GM12872 (cell line): ENCODE results near the gene SPSB3.

ENCODE experiments used
- TF ChIP-seq, protein P1 (sequence below): IDR thresholded peaks from 3 replicates; pipeline ENCODE4 v1.5.1; 2011; ENCODE audit warnings: low read depth, mild to moderate bottlenecking, low read length, moderate library complexity; ENCODE audit not compliant: insufficient read depth

Gene SPSB3

DNA sequence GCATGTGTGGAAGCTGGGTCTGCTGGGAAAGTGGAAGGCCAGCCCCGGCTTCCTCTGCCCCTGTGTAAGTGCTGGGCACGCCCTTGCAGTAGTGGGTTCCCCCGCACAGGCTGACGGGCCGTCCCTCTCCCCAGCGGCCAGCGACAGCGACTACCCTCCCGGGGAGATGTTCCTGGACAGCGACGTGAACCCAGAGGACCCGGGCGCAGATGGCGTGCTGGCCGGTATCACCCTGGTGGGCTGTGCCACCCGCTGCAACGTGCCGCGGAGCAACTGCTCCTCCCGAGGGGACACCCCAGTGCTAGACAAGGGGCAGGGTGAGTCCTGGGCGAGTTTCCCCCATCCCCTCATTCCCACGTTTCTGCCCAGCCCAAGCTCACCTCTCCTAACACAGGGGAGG is 16.5 kb downstream of the SPSB3 start:
- TF ChIP-seq, protein P1, sequence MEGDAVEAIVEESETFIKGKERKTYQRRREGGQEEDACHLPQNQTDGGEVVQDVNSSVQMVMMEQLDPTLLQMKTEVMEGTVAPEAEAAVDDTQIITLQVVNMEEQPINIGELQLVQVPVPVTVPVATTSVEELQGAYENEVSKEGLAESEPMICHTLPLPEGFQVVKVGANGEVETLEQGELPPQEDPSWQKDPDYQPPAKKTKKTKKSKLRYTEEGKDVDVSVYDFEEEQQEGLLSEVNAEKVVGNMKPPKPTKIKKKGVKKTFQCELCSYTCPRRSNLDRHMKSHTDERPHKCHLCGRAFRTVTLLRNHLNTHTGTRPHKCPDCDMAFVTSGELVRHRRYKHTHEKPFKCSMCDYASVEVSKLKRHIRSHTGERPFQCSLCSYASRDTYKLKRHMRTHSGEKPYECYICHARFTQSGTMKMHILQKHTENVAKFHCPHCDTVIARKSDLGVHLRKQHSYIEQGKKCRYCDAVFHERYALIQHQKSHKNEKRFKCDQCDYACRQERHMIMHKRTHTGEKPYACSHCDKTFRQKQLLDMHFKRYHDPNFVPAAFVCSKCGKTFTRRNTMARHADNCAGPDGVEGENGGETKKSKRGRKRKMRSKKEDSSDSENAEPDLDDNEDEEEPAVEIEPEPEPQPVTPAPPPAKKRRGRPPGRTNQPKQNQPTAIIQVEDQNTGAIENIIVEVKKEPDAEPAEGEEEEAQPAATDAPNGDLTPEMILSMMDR = no peak

DNA sequence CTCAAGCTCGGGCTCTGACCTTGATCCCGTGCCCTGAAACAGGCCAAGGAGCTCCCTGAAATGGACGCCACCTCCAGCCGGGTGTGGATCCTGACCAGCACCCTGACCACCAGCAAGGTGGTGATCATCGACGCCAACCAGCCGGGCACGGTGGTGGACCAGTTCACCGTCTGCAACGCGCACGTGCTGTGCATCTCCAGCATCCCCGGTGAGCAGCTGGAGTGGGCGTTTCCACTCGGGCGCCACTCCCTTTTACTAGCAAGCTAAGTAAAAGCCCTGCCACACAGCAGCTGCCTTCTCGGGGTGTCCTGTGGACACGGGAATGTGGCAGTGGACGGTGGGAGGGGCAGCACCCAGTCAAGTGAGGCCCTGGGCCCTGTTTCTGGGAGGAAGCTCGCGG is 17.4 kb downstream of the SPSB3 start:
- TF ChIP-seq, protein P1 = no peak

DNA sequence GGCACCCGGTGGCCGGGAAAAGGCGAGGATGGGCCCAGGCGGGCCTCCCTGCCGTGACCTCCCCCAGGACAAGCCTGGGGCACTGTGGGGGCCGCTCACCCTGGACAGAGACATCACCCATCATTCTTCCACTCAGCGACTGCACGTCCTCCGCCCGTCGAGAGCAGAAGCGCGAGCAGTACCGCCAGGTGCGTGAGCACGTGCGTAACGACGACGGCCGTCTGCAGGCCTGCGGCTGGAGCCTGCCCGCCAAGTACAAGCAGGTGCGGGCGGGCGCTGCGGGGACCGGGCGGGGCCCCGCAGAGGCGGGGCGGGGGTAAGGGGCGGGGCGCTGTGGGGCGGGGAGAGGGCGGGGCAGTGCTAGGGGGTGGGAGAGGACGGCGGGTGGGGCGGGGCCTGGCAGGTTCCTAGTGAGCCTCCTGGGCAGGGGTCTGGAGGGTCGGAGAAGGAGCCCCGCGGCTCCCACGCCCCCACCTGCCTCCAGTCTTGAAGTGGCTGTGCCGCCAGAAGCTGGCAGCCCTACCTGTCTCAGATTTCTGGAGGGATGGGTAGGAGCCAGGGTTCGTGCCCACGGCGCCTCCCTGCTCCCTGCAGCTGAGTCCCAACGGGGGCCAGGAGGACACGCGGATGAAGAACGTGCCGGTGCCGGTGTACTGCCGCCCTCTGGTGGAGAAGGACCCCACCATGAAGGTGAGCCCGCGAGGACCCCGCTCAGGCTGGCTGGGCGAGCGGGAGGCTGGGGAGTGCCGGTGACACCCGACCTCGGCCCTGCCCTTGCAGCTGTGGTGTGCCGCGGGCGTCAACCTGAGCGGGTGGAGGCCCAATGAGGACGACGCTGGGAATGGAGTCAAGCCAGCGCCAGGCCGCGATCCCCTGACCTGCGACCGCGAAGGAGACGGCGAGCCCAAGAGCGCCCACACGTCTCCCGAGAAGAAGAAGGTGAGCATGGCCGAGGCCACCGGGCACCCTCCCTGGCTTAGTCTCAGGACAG is 18.6 kb downstream of the SPSB3 start:
- TF ChIP-seq, protein P1 = no peak

DNA sequence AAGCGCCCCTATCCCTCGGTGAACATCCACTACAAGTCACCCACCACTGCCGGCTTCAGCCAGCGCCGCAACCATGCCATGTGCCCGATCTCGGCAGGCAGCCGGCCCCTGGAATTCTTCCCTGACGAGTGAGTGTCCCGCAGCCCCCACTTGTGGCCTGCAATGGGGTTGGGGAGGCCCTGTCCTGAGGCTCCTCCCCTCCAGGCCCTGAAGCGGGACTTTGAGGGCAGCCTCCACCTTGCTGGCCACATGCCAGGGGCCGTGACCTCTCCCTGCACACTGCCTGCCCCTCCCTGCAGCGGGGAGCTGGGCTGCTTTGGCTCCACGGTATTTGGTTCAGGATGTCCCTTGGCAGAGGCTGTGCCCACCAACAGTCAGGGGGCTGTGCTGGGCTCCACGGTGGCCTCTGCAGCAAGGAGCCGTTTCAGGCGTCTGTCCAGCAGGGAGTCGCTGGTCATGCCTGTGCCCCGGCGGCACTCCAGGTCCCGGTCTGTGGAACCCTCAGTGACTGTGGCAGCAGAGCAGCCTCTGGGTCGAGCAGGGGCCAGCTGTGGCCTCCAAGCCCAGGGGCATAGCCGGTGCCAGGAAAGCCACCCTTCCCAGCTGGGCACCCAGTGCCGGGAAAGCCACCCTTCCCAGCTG is 19.4 kb downstream of the SPSB3 start:
- TF ChIP-seq, protein P1 = no peak

DNA sequence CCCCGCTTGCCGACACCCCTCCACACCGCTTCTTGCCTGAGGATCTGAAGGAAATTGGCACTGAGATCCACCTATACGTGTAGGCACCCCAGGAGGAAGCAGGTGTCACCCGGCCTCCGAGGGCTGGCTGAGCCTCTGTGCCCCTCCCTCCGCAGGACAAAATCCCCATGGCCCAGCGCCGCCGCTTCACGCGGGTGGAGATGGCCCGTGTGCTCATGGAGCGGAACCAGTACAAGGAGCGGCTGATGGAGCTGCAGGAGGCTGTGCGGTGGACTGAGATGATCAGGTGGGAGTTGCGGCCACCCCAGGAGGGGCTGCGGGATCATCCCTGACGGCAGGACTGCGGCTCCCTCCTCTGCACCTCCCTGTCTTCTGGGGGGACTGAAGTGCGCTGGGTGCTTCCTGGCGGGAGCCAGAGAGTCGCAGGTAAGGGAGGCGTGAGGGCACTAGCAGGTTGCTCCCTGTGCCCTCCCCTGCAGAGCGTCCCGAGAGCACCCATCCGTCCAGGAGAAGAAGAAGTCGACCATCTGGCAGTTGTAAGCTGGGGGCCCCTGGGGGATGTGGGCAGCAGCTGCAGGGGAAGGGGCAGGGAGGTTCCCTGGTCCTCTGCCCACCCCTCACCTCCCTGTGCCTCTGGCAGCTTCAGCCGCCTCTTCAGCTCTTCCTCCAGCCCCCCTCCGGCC is 20.0 kb downstream of the SPSB3 start:
- TF ChIP-seq, protein P1 = no peak

DNA sequence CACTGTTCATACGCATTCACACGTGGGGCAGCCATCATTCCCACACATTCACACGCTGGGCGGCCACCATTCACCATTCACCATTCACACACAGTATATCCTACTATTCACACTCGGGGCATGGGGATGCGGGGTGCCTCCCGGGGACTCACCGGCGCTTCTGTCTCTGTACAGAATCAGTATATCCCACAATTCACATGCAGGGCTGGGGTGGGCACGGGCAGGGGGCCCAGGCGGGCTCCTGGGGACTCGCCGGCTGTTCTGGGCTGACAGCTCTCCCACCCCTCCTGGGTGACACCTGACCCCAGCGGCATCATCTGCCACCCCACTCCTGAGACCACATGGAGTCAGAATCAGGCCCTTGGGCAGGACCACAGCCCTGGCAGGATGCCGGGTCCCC is 20.6 kb downstream of the SPSB3 start:
- TF ChIP-seq, protein P1 = no peak

DNA sequence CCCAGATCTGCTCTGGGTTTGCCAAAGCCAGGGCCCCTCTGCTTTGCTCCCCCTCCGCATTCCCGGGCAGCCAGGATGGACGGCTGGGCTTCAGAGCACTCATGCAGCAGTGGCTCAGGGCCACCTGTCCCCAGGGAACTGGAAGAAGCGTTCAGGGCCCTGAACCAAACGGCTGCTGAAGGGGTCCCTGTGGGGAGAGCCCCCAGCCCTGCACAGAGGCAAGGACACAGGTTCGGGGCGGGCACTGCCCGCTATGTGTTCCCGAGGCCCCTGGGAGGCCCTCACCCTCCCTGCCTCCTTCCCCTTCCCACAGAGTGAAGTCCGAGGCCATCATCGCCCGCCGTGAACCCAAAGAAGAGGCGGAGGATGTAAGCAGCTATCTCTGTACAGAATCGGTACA is 21.5 kb downstream of the SPSB3 start:
- TF ChIP-seq, protein P1 = no peak
